ENCODE results near the gene GRK5.

GRK5 gene

GRCh38 chr10:119413471-119414080, 206.2 kb downstream of the GRK5 start:
- H3K27ac ChIP-seq (ENCODE audit: low read length) = no peak overlapping the region
- no peak overlapping the region for H3K9ac ChIP-seq (ENCODE audit: low read depth, low read length)
- no peak overlapping the region for H3K4me2 ChIP-seq (ENCODE audit: insufficient read depth, low read length)
- no peaks in the 10 kb centered on the region for H3K36me3 ChIP-seq (ENCODE audit: insufficient read depth, low read length)
- H3K4me1 ChIP-seq (ENCODE audit: insufficient read depth, low read length) = no peaks in the 10 kb centered on the region
- DNase-seq = no peak
- no peak overlapping the region for H3K4me3 ChIP-seq (ENCODE audit: low read depth in 1 of 2, low read length in 2 of 2)
- H4K20me1 ChIP-seq (ENCODE audit: insufficient read depth, low read length) = peaks cover 9% of the 10 kb centered on the region
- H3K27me3 ChIP-seq (ENCODE audit: insufficient read depth, low read length, poor library complexity) = no peaks in the 10 kb centered on the region
- H3K9me3 ChIP-seq (ENCODE audit: insufficient read depth, low read length, severe bottlenecking) = no peaks in the 10 kb centered on the region
- TF ChIP-seq EZH2 (IDR thresholded peaks at IDR 0.05; ENCODE audit: borderline replicate concordance, low read depth, low read length, severe bottlenecking) = no peak
- TF ChIP-seq CTCF (IDR thresholded peaks at IDR 0.05; ENCODE audit: borderline replicate concordance, extremely low read depth, low read length, poor library complexity, severe bottlenecking) = no peak
- no peaks in the 10 kb centered on the region for H3K79me2 ChIP-seq (ENCODE audit: insufficient read depth, low read length)
- 0 out of 3 replicates have a peak, but pooled peaks have one; percentile 30 for ATAC-seq (ENCODE audit: insufficient read depth, low read depth)
- no peak overlapping the region for H2AFZ ChIP-seq (ENCODE audit: low read depth, low read length)

- no peaks in the 10 kb centered on the region for H3K79me2 ChIP-seq (ENCODE audit: insufficient read depth, low read length)
- no peak for DNase-seq
- H3K27ac ChIP-seq (ENCODE audit: low read length) = no peak overlapping the region
Measured at GRCh38 chr10:119414081-119414611, 206.8 kb downstream of the GRK5 start.

GRCh38 chr10:119415121-119415520, 207.8 kb downstream of the GRK5 start:
- H3K27me3 ChIP-seq (ENCODE audit: insufficient read depth, low read length, poor library complexity) = no peaks in the 10 kb centered on the region
- no peak overlapping the region for H3K9ac ChIP-seq (ENCODE audit: low read depth, low read length)
- H3K4me3 ChIP-seq (ENCODE audit: low read depth in 1 of 2, low read length in 2 of 2) = no peak overlapping the region
- H3K36me3 ChIP-seq (ENCODE audit: insufficient read depth, low read length) = no peaks in the 10 kb centered on the region
- H4K20me1 ChIP-seq (ENCODE audit: insufficient read depth, low read length) = peaks cover 6% of the 10 kb centered on the region
- no peak overlapping the region for H3K27ac ChIP-seq (ENCODE audit: low read length)
- no peaks in the 10 kb centered on the region for H3K9me3 ChIP-seq (ENCODE audit: insufficient read depth, low read length, severe bottlenecking)
- no peaks in the 10 kb centered on the region for H3K4me1 ChIP-seq (ENCODE audit: insufficient read depth, low read length)
- no peak overlapping the region for H3K4me2 ChIP-seq (ENCODE audit: insufficient read depth, low read length)
- TF ChIP-seq EZH2 (IDR thresholded peaks at IDR 0.05; ENCODE audit: borderline replicate concordance, low read depth, low read length, severe bottlenecking) (no peak), CTCF (IDR thresholded peaks at IDR 0.05; ENCODE audit: borderline replicate concordance, extremely low read depth, low read length, poor library complexity, severe bottlenecking) (no peak)
- ATAC-seq (ENCODE audit: insufficient read depth, low read depth) (no peak), DNase-seq (no peak)
- H3K79me2 ChIP-seq (ENCODE audit: insufficient read depth, low read length) = no peaks in the 10 kb centered on the region
- H2AFZ ChIP-seq (ENCODE audit: low read depth, low read length) = no peak overlapping the region

More at GRCh38 chr10:119414081-119414611, 206.8 kb downstream of the GRK5 start:
- no peak overlapping the region for H3K4me3 ChIP-seq (ENCODE audit: low read depth in 1 of 2, low read length in 2 of 2)
- H4K20me1 ChIP-seq (ENCODE audit: insufficient read depth, low read length) = peaks cover 9% of the 10 kb centered on the region
- no peaks in the 10 kb centered on the region for H3K4me1 ChIP-seq (ENCODE audit: insufficient read depth, low read length)
- no peak overlapping the region for H3K4me2 ChIP-seq (ENCODE audit: insufficient read depth, low read length)
- no peaks in the 10 kb centered on the region for H3K36me3 ChIP-seq (ENCODE audit: insufficient read depth, low read length)
- H3K27me3 ChIP-seq (ENCODE audit: insufficient read depth, low read length, poor library complexity) = no peaks in the 10 kb centered on the region
- no peak for ATAC-seq (ENCODE audit: insufficient read depth, low read depth)
- no peak overlapping the region for H2AFZ ChIP-seq (ENCODE audit: low read depth, low read length)
- H3K9ac ChIP-seq (ENCODE audit: low read depth, low read length) = no peak overlapping the region
- no peaks in the 10 kb centered on the region for H3K9me3 ChIP-seq (ENCODE audit: insufficient read depth, low read length, severe bottlenecking)
- no peak for TF ChIP-seq CTCF (IDR thresholded peaks at IDR 0.05; ENCODE audit: borderline replicate concordance, extremely low read depth, low read length, poor library complexity, severe bottlenecking)
